ENCODE results near the gene MKKS.
"Not testable (repeated sequence)": the region's sequence is repeated elsewhere in the genome, so short reads cannot be mapped to it uniquely, and the experiment has no call there.

MKKS gene

DNA sequence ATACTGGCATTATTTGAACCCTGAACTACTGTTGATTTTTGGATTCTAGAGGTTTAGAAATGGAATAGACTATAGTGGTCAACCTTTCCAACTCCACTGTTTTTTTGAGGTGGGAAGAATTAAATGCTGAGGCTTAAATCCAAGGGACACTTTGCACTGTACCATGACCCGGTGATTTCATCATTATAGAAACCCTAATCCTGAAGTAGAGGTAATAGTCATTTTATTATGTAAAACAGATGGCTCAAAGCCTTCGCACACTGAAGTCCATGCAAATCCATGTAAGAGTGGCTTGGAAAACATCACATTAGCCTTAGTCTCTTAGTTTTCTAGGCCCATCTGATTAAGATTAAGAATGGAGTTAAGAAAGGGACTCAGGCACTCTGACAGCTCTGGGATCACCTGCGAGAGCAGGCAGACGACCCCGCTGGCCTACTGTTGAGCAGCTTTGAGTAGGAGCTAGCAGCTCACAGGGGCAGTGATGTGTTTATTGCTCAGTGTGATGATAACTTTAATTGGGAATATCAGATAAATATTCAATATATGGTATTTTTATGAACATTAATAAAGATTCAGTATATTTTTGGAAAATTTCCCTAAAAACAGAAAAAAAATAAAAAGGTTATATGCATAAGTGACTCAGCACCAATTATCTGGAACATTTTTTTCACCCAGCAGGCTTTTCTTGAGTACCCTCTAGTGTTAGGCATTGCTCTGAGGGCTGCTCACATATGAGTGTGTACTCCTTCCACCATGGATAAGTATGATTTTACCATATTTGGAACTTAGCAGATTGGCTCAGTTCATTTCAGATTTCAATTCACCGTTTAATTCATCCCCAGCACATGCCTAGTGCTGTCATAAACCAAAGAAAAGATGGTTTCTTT lies 14.5 kb upstream of the MKKS start:
- peak; percentile 35 for DNase-seq

DNA sequence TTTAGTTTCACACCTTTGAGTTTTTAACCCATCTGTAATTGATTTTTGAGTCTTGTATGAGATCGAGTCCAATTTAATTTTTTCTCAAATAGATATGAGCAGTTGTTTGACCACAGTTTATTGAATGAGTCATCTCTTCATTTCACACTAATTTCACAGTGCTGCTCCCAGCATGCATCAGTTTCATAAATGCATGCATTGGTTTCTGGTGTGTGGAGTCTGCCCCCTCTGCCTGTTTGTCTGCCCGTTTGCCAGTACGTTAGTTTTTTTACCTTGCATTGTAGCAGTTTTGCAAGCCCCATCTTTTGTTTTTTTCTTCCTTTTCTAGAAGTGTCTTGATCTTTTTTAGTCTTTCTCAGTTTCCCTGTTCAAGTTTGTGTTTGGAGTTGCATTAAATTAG lies 13.0 kb upstream of the MKKS start:
- peak; percentile 85 for DNase-seq

DNA sequence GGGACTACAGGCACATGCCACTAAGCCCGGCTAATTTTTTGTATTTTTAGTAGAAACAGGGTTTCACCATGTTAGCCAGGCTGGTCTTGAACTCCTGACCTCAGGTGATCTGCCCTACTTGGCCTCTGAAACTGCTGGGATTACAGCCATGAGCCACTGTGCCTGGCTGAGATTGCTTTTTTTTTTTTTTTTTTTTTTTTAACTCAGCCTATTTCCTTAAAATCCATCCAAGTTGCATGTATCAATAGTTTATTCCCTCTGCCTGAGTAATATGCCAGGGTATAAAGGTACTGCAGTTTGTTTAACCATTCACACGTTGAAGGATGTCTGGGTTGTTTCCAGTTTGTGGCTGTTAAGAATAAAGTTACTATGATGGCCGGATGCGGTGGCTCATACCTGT lies 11.7 kb upstream of the MKKS start:
- DNase-seq: no peak

DNA sequence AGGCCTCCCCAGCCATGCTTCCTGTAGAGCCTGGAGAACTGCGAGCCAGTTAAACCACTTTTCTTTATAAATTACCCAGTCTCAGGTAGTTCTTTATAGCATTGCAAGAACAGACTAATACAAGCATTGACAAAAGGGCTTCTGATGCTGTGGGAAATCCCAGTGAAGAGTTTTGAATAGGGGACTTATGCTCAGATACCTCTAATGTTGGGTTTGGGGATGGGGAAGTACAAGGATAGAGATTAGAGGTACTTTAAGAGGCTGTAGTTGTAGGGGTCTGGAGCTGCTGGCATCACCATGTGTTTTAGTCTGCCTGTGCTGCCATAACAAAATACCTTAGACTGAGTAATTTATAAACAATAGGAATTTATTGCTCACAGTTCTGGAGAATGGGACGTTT lies 9.9 kb upstream of the MKKS start:
- no peak for DNase-seq

DNA sequence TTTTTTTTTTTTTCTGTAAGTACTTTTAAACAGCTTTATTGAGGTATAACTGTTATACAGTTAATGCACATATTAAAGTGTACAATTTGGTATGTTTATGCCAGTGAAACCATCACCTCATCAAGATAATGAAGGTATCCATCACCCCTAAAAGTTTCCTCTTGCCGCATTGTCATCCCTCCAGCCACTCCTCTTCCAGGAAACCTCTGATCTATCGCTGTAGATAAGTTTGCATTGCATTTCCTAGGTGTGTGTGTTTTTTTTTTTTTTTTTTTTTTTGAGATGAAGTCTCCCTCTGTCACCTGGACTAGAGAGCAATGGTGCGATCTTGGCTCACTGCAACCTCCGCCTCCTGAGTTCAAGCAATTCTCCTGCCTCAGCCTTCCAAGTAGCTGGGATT lies 4.2 kb upstream of the MKKS start:
- no peak for DNase-seq

DNA sequence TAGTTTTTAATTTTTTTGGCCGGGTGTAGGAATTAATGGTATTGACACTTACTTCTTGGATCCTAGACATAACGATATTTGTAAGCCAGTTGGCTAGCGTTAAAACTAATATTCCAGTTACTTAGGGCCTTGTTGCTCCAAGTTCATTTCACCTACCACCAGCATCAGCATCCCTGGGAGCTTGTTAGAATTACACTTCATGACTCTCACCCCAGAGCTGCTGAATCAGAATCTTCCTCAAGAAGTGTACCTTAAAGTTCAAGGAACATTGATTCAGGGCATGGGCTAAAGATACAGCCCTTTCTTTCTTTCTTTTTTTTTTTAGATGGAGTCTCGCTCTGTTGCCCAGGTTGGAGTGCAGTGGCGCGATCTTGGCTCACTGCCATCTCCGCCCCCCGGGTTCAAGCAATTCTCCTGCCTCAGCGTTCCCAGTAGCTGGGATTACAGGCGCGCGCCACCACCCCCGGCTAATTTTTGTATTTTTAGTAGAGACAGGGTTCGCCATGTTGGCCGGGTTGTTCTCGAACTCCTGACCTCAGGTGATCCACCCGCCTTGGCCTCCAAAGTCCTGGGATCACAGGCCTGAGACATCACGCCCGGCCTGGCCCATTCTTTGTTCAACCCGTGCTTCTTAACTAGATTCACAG lies 2.2 kb upstream of the MKKS start:
- DNase-seq: no peak

DNA sequence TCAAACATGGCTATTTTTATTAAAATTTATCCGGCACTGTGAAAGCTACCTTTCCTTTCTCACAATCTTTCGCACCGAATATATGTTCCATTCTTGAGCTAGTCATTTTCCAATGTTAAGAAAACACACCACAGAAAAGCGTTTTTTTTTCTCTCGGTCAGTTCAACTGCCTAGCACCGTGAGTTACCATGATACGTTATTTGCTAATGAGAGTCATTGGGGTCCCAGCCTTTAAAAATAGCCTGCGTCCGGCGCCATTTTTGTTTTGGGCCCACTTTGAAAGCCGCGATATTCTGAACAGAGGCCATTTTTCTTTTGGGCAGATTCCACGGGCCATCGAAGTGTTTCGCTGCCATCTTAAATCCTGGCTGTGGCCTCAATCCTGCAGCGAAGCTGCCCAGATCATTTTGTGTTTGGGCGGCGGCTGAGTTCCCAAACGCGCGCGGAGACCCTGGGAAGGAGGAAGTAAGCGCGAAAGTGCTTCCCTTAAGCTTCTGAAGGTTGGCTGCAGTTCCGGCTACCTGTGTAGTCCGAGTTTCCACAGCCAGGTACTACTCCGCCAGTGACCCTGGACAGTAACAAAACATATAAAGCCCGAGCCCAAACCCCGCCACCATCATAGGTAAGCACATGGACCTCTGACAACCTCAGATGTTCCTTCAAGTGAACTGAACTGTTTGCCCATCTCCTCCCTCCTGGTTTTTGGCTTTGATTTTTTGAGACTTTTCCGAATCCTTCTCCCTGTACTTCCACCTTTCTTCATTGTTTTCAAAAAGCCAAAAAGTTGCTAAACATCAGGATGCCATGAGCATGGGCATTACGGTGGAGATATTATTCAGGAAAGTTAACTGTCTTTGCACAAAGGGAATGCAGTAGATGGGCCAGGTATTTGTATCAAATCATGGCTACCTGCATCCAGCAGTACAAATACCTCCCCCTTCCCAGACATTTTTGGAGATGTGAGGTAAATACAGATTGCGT lies 1.1 kb upstream of the MKKS start, which contains the start of gene SLX4IP:
Gene SLX4IP, plus strand, starts transcription at position 474 of the 981 bp plus-strand sequence. CDS start 22,900 bp downstream, outside the sequence.
- DNase-seq: peak; percentile 99

DNA sequence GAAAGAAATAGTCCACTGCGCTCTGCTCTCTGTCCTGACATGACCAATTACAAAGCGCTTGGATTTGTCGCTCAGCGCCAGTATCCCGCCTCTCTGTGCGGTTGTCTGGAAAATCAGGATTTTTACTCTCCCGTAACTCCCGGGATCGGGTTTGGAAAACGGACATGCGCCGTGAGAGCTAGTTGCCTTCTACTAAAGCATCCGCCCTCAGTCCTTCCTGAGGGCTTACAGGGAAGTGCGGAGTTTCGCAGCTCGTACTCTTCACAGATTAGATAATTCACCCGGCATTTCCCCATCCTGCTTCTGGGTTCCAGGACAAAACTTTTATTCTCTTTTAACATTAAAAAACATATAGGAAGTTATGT lies 427 bp upstream of the MKKS start:
- DNase-seq: peak; percentile 99

DNA sequence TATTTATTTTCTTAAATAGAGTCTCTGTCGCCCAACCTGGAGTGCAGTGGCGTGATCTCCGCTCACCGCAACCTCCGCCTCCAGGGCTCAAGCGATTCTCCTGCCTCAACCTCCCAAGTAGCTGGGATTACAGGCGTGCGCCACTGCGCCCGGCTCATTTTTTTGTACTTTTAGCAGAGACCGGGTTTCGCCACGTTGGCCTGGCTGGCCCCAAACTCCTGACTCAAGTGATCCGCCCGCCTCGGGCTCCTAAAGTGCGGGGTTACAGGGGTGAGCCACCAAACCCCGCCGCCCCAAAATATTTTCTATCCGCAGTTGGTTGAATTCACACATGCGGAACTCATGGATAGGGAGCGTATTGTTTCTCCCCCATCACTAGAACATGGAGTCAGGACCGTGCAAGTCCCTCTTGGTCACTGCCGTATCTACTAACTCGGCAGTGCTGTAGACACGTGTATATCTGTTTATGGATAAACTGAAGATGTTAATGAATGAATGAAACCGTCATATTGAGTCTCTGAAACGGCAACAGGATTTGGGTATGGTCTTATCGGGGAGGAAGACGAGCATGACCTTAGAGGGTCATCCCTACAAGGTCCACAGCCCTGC lies 904 bp downstream of the MKKS start:
- DNase-seq: peak; percentile 56

DNA sequence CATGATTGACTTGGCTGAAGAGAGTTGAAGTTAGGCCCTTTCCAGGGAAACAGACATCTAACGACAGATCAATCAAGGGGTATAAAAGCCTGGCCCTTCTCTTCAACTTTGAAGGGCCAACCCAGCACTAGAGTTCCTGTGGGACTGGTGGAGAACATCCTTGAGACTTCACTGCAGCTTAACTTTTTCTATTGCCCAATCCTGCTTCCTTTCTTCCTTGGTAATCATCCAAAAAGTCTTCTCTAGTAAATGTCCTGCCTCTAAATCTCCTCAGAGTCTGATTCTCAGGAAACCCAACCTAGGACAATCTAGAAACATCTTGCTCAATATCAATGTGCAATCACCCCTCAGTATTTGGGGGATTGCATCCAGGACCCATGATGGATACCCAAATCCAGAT lies 1.9 kb downstream of the MKKS start:
- no peak for DNase-seq

DNA sequence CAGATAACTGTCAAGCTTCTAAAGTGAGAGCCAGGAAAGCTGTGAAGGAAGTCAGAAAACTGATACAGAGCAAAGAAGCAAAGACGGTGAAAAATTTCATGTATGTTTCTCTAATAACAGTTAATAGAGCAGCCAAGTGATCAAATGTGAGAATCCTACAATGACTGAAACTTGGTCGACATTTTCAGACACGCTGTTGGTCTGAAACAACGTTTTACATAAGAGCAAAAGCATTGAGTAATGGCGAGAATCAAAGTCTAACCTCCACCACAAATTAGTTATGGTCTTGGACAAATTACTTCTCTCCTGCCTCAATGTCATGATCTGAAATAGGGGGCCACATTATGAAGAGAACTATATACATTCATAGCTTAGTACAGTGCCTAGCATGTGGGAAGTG lies 3.3 kb downstream of the MKKS start:
- no peak for DNase-seq

DNA sequence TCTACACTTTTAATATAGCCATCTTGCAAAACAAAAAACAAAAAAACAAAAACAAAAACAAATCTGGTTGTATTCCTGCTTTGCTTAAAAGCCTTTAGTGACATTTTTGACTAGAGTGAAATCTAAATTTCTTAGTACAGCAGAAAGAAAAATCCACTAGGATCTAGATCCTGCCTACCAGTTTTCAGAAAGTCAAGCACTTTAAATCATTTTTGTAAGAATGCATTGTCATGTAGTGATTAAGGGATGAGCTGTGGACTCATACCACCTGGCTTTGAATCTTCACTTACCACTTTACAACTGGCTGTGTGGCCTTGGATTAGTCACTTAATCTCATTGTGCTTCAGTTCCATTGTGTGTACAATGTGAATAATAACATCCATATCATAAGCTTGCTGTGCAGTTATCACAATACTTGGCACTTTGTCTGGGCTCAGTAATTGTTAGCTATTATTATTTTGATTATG lies 4.0 kb downstream of the MKKS start:
- no peak for DNase-seq

DNA sequence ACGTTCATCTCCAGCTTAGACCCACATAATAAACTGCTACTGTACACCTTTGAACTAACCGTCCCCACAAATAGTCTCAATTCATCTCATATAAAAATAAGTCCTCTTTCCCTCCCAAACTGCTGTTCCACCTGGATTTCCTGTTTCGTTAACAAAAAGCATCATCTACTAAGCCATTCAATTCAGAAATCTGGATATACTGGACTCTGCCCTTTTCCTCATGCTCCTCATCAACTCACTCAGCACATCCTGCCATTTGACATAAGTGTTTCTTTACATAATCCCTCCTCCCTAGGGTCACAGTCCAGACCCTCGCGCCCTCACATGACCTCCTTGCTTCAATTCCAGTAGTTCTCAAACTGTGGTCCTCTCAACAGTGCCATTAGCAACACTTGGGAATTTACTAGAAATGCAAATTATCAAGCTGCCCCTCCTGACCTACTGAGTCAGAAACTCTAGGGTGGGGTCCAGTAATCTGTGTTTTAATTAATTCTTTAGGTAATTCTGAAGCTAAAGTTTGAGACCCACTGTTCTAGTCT lies 4.5 kb downstream of the MKKS start:
- no peak for DNase-seq

DNA sequence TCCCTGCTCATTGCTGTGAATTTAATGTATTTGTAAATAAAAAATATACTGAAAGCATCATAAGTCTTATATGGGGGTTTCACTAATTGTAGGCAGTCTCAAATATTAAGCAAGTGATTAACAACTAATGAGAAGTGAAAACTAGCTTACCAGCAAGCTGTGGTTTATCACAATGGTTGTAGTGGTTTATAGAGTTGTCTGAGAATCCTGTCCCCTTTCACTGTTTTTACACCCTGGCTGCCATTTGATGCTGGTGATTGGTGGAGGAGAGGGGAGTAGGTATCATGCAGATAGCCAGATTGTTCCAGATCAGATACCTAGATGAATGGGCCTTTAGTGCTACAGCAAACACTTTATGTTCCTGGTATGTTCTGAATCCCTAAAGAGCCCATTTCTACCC lies 6.0 kb downstream of the MKKS start:
- DNase-seq: no peak

DNA sequence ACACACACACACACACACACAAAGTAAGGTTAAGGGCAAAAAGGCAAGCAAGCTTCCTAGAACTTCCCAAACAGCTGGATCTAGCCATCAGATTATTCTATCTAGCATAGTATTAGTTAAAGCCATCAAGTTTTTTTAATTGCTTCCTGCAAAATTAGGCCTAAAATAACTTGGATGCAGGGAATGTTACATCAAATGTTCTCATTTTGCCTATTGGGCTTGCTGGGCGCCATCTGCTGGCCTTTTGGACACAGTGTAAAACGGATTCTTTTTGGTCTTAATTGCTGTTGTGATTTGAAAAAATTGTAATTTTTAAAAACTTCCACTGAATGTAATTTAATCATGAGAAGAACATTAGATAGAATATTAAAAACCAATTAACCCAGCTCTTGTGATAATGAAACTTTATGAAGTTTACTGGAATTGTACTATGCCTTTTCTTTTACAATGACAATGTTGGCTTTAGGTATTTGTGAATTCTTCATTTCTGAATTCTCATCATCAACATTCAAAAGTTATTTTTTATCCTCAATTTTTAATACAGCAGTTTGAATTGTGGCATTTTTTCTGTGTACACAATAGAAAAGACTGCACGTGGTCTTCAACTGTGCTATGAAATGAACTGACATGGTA lies 6.8 kb downstream of the MKKS start:
- DNase-seq: peak; percentile 65

DNA sequence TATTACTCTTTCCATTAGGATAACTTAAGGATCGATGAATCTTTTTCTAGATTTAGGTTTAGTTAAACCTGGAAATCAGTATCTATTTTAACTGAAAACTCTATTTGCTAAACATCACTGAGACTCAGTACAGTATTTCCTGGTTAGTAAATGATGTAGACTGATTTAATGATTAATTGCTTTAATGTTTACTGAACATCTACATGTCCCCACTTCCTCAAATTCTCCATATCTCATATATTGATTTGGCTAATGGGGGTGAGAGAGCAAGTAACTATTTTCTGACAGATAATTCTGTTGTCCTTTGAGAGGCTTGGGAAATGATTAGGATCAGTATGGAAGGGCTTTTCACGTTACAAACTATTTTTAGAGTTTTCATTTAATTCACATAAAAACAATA lies 10.3 kb downstream of the MKKS start:
- no peak for DNase-seq

DNA sequence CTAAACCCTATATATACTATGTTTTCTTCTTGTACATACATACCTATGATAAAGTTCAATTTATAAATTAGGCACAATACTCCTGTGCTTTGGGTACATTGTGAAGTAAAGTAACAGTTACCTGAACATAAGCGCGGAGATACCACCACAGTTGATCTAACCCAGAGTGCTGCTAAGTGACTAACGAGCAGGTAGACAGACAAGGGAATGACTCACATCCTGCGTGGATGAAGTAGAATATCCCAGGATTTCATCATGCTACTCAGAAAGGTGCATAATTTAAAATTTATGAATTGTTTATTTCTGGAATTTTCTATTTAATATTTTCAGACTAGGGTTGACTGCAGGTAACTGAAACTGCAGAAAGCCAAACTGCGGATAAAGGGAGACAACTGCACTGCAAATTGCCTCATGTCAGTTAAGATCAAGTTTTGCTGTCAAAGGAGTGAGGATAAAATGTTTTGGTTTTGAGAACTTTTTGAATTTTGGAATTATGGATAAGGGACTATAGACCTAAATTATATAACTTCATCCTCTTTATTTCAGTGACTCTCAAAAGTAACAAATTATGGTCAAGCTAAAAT lies 14.4 kb downstream of the MKKS start:
- peak; percentile 63 for DNase-seq

DNA sequence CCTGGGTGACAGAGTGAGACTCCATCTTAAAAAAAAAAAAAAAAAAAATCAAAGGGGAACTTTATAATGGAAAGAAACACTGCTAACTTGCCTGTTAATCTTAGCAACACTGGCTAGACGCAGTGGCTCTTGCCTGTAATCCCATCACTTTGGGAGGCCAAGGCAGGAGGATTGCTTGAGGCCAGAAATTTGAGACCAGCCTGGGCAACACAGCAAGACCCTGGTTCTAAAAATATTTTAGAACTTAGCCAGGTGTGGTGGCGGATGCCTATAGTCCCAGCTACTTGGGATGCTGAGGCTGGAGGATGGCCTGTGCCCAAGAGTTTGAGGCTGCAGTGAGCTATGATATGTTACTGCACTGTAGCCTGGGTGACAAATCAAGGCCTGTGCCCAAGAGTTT lies 16.8 kb downstream of the MKKS start:
- DNase-seq: not testable (repeated sequence)

DNA sequence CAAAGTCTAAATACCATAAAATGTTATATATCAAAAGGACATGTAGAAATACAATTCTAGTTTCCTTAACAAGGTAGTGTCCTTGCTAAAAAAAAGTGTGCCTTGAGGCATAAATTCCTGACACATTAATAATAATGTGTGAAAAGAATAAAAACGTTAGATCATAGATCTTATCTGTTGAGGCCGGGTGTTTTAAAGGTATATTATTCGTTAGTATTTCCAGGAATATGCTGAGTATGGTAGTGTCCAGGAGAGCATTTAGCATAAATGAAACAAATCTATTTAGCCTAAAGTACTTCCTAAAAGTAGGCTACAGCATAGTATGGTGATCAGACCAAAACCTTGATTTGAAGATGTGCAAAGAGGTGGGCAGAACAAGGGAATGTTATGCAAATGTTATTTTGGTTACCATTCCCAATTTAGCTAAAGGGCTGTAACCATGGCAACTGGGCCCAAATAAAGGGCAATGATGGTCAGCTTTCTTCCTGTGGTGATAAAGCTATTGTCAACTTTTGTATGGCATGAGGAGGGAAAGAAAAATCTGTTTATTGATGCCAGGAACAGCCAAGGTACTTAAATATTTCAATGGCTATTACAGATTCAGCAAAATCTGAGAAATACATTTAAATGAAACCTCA lies 18.9 kb downstream of the MKKS start:
- peak; percentile 23 for DNase-seq

DNA sequence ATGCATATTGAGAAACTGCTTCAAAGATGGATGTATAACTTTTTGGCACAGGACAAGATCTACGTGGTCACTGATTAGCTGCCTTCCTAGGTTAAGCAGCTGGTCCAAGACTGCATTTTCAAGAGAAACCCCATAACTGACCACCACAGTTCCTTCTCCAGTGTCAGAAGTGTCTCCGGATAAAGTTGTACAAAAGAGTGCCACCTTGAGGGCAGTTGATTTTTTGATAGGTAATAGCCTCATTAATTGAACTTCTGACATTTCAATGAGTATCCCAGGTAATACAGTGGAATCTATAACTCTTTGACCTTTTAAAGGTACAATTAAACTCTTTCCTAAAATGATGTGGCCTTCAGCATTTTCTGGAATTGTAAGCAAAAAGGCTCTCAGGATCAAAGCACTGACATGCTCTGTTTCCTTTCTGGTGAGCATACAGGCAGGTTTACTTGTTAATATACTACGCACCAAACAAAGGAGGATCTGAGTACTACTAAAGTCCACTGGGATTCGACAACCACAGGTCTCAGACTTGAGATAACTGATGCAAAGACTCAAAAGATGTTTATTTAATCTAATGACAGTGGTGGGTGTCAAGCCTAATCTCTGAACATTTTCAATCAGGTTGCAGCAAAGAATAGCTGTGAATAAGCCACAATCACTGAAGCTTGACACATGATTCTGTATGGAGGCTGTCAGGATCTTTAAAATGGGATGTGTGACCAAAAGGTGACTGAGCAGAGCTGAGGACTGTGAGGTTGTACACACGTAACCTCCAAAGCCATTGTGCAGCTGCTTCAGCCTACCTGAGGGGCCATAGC lies 21.2 kb downstream of the MKKS start:
- DNase-seq: no peak
